Nephron (organoid): ENCODE measurements around the gene TLE3.
A peak's percentile ranks its signal among the peaks of the same experiment; 100 is the strongest.

Experiments
- H3K27ac Mint-ChIP-seq, 3 experiments: 2 replicates each; pipeline ENCODE4 v1.8.0; 2020; ENCODE audit warnings: mixed read lengths in 3 of 3, mild to moderate bottlenecking in 2 of 3, moderate library complexity in 1 of 3
- H3K27me3 Mint-ChIP-seq: 2 replicates; pipeline ENCODE4 v1.8.0; 2021; ENCODE audit warnings: low read depth, mild to moderate bottlenecking, moderate library complexity, mixed read lengths
- H3K36me3 Mint-ChIP-seq: 2 replicates; pipeline ENCODE4 v1.8.0; 2020; ENCODE audit warnings: low read depth, mixed read lengths
- H3K4me1 Mint-ChIP-seq: 2 replicates; pipeline ENCODE4 v1.8.0; 2020; ENCODE audit warnings: mixed read lengths
- H3K4me3 Mint-ChIP-seq, 3 experiments: 2 replicates each; pipeline ENCODE4 v1.8.0; 2020; ENCODE audit warnings: mild to moderate bottlenecking in 3 of 3, mixed read lengths in 3 of 3, moderate library complexity in 2 of 3
- H3K9me3 Mint-ChIP-seq: 2 replicates; pipeline ENCODE4 v1.8.0; 2020; ENCODE audit warnings: mixed read lengths
- CTCF ChIP-seq, 3 experiments: fragments of 200-600 bp; sonication (generic); IDR thresholded peaks; one replicate each; pipeline ENCODE4 v1.5.0; 2021; ENCODE audit warnings: antibody characterized with exemption in 3 of 3; ENCODE audit not compliant: unreplicated experiment in 3 of 3

Gene TLE3

GRCh38 chr15:70088455-70088854 lies 9.3 kb downstream of the TLE3 start:
- Mint-ChIP-seq H3K36me3 (peaks cover 92% of the 10 kb centered on the region), H3K4me3 (peak overlapping the region in 1 of 3 experiments; percentile 63), H3K27ac (no peak overlapping the region), H3K4me1 (peaks cover 67% of the 10 kb centered on the region), H3K27me3 (peaks cover 33% of the 10 kb centered on the region), H3K9me3 (no peaks in the 10 kb centered on the region)
- no peak for TF ChIP-seq CTCF (IDR thresholded peaks at IDR 0.05; ENCODE audit: unreplicated experiment in 3 of 3)

GRCh38 chr15:70087708-70088352 lies 9.9 kb downstream of the TLE3 start:
- no peak for TF ChIP-seq CTCF (IDR thresholded peaks at IDR 0.05; ENCODE audit: unreplicated experiment in 3 of 3)
- Mint-ChIP-seq H3K4me3 (no peak overlapping the region), H3K4me1 (peaks cover 67% of the 10 kb centered on the region), H3K9me3 (no peaks in the 10 kb centered on the region), H3K36me3 (peaks cover 92% of the 10 kb centered on the region), H3K27ac (peak overlapping the region in 1 of 3 experiments; percentile 31), H3K27me3 (peaks cover 33% of the 10 kb centered on the region)

GRCh38 chr15:70086636-70087035 lies 11.1 kb downstream of the TLE3 start:
- Mint-ChIP-seq H3K4me3 (no peak overlapping the region), H3K27me3 (peaks cover 41% of the 10 kb centered on the region), H3K27ac (no peak overlapping the region), H3K36me3 (peaks cover 93% of the 10 kb centered on the region), H3K9me3 (no peaks in the 10 kb centered on the region), H3K4me1 (peaks cover 63% of the 10 kb centered on the region)
- no peak for TF ChIP-seq CTCF (IDR thresholded peaks at IDR 0.05; ENCODE audit: unreplicated experiment in 3 of 3)

GRCh38 chr15:70084461-70084860 lies 13.3 kb downstream of the TLE3 start:
- no peak for TF ChIP-seq CTCF (IDR thresholded peaks at IDR 0.05; ENCODE audit: unreplicated experiment in 3 of 3)
- Mint-ChIP-seq H3K4me1 (peaks cover 62% of the 10 kb centered on the region), H3K4me3 (no peak overlapping the region), H3K27ac (no peak overlapping the region), H3K27me3 (peaks cover 49% of the 10 kb centered on the region), H3K36me3 (peaks cover 92% of the 10 kb centered on the region), H3K9me3 (no peaks in the 10 kb centered on the region)

GRCh38 chr15:70083946-70084345 lies 13.8 kb downstream of the TLE3 start:
- Mint-ChIP-seq H3K27ac (no peak overlapping the region), H3K27me3 (peaks cover 45% of the 10 kb centered on the region), H3K36me3 (peaks cover 89% of the 10 kb centered on the region), H3K9me3 (no peaks in the 10 kb centered on the region), H3K4me3 (no peak overlapping the region), H3K4me1 (peaks cover 56% of the 10 kb centered on the region)
- no peak for TF ChIP-seq CTCF (IDR thresholded peaks at IDR 0.05; ENCODE audit: unreplicated experiment in 3 of 3)

- peaks cover 90% of the 10 kb centered on the region for H3K36me3 Mint-ChIP-seq
- no peak overlapping the region for H3K4me3 Mint-ChIP-seq
- H3K4me1 Mint-ChIP-seq: peaks cover 51% of the 10 kb centered on the region
- peaks cover 43% of the 10 kb centered on the region for H3K27me3 Mint-ChIP-seq
- H3K27ac Mint-ChIP-seq: peak overlapping the region in 1 of 3 experiments; percentile 49
- no peaks in the 10 kb centered on the region for H3K9me3 Mint-ChIP-seq
- no peak for TF ChIP-seq CTCF (IDR thresholded peaks at IDR 0.05; ENCODE audit: unreplicated experiment in 3 of 3)
Observed at GRCh38 chr15:70083418-70083817, 14.3 kb downstream of the TLE3 start.
